Spleen (tissue), 3 donors: ENCODE data around the gene TCP11L1.

Source experiments
- POLR2A ChIP-seq, 3 donors: fragments of 450-650 bp; IDR thresholded peaks; one replicate each; pipeline ENCODE4 v1.5.1; 2017; ENCODE audit warnings: antibody characterized with exemption in 3 of 3, mild to moderate bottlenecking in 1 of 3
- POLR2AphosphoS5 ChIP-seq, 3 donors: sonication (generic); formaldehyde crosslinking; IDR thresholded peaks; one replicate each; pipeline ENCODE4 v1.5.1; 2017; ENCODE audit warnings: antibody characterized with exemption in 3 of 3

DNA sequence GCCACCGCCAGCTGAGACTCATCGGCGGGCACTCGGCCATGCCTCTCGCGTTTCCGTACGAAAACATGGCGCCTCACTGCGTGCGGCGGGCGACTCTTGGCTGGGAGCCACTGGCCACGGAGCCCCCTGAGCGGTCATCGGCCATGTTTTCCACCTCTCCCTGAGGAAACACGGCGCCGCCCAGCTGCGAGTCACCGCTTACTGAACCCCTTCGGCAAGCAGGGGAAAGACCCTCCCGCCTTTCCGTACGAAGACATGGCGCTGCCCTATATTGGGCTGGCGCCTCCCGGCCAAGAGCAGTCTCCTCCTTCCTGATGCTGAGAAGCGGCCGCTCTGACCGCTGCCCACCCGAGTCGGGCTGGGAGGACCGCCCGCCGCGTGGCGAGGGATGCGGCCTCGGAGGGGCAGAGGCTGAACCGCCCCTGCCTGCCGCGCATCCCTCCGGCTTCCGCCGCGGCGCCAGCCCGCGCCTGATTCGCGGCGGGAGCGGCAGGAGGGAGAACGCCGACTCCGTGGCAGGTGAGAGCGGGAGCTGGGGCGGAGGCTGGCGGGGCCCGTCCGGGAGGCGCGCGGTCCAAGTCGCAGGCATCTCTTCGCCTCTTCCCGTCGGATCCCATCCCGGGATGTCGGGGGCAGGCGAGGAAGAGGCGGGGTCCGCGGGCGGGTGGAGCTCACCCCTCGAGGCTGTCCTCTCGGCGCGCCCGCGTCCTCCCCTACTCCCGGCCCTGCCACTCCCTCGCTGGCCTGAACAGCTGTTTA is at the start of gene TCP11L1:
- TF ChIP-seq POLR2AphosphoS5 (IDR thresholded peaks at IDR 0.05) = peak; percentile 57 to 89 (median 88)
- TF ChIP-seq POLR2A (IDR thresholded peaks at IDR 0.05) = peak in 1 of 3 donors; percentile 43
